ENCODE measurements around the gene KIAA1328. TPM values are rescaled to one million over a fixed set of nuclear protein-coding genes. Genes with fewer than 3 reads are reported as not detected.

The KIAA1328 gene
- total and polyA plus RNA-seq, 4 donors, result 0.95 to 7.4 (median 2.9) TPM

DNA sequence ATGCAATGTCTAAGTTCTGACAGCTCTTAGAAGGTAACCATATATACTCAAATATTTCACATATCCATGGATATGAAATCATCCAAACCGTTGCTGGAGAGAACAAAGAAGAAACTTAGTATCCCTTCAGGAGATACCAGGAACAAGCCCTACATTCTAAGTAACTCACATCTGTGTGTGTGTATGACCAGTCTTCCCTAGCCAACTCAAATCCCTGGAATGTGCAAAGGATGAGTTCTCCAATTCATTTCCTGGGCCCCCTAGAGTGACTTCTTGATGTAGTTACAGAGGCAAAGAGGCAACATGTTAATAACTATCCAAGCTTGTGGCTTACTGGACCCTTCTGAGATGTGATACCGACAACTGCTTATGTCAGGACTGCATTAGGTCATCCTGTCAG, 20.2 kb upstream of the KIAA1328 start:
- WGBS, result 95% methylated on average over 2 of the region's 2 CpGs
- no peak overlapping the region for H3K27ac ChIP-seq (ENCODE audit: low read depth in 1 of 2, low read length in 2 of 2)
- H3K27me3 ChIP-seq (ENCODE audit: control insufficient read depth in 4 of 4, insufficient read depth in 4 of 4, low read length in 3 of 4), result no peaks in the 10 kb centered on the region
- H3K4me1 ChIP-seq (ENCODE audit: control insufficient read depth in 4 of 4, insufficient read depth in 4 of 4, low read length in 3 of 4), result peaks cover 0 to 3% (median 1%) of the 10 kb centered on the region in 4 donors
- no peaks in the 10 kb centered on the region for H3K9me3 ChIP-seq (ENCODE audit: control insufficient read depth in 4 of 4, low read length in 3 of 4)
- TF ChIP-seq GABPA (IDR thresholded peaks at IDR 0.05 in 1 of 2, conservative IDR thresholded peaks at IDR 0.05 in 1 of 2), result no peak
- TF ChIP-seq YY1 (IDR thresholded peaks at IDR 0.05), result no peak
- TF ChIP-seq FOXA1 (IDR thresholded peaks at IDR 0.05), result no peak
- no peak for TF ChIP-seq SP1 (IDR thresholded peaks at IDR 0.05)
- no peak for TF ChIP-seq FOXA2 (IDR thresholded peaks at IDR 0.05)
- TF ChIP-seq, protein P1, sequence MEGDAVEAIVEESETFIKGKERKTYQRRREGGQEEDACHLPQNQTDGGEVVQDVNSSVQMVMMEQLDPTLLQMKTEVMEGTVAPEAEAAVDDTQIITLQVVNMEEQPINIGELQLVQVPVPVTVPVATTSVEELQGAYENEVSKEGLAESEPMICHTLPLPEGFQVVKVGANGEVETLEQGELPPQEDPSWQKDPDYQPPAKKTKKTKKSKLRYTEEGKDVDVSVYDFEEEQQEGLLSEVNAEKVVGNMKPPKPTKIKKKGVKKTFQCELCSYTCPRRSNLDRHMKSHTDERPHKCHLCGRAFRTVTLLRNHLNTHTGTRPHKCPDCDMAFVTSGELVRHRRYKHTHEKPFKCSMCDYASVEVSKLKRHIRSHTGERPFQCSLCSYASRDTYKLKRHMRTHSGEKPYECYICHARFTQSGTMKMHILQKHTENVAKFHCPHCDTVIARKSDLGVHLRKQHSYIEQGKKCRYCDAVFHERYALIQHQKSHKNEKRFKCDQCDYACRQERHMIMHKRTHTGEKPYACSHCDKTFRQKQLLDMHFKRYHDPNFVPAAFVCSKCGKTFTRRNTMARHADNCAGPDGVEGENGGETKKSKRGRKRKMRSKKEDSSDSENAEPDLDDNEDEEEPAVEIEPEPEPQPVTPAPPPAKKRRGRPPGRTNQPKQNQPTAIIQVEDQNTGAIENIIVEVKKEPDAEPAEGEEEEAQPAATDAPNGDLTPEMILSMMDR (IDR thresholded peaks at IDR 0.05; ENCODE audit: low read depth, low read length, missing input control), result no peak
- TF ChIP-seq, protein P2, sequence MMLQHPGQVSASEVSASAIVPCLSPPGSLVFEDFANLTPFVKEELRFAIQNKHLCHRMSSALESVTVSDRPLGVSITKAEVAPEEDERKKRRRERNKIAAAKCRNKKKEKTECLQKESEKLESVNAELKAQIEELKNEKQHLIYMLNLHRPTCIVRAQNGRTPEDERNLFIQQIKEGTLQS (IDR thresholded peaks at IDR 0.05), result no peak
- TF ChIP-seq NR2F2 (IDR thresholded peaks at IDR 0.05), result no peak
- TF ChIP-seq, protein P3, sequence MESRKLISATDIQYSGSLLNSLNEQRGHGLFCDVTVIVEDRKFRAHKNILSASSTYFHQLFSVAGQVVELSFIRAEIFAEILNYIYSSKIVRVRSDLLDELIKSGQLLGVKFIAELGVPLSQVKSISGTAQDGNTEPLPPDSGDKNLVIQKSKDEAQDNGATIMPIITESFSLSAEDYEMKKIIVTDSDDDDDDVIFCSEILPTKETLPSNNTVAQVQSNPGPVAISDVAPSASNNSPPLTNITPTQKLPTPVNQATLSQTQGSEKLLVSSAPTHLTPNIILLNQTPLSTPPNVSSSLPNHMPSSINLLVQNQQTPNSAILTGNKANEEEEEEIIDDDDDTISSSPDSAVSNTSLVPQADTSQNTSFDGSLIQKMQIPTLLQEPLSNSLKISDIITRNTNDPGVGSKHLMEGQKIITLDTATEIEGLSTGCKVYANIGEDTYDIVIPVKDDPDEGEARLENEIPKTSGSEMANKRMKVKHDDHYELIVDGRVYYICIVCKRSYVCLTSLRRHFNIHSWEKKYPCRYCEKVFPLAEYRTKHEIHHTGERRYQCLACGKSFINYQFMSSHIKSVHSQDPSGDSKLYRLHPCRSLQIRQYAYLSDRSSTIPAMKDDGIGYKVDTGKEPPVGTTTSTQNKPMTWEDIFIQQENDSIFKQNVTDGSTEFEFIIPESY (IDR thresholded peaks at IDR 0.05), result no peak
- TF ChIP-seq HNF4G (IDR thresholded peaks at IDR 0.05), result no peak
- TF ChIP-seq, protein P4, sequence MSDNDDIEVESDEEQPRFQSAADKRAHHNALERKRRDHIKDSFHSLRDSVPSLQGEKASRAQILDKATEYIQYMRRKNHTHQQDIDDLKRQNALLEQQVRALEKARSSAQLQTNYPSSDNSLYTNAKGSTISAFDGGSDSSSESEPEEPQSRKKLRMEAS (IDR thresholded peaks at IDR 0.05), result no peak
- no peak for TF ChIP-seq TAF1 (conservative IDR thresholded peaks at IDR 0.05)
- peaks cover 0 to 10% (median 7%) of the 10 kb centered on the region in 4 donors for H3K36me3 ChIP-seq (ENCODE audit: control insufficient read depth in 4 of 4, insufficient read depth in 3 of 4, low read depth in 1 of 4, low read length in 3 of 4)
- no peak for DNase-seq (ENCODE audit: low spot score)
- H3K9ac ChIP-seq (ENCODE audit: low read depth in 1 of 2, low read length in 2 of 2), result no peak overlapping the region
- H3K4me3 ChIP-seq (ENCODE audit: low read depth in 1 of 3, low read length in 3 of 3), result no peak overlapping the region

DNA sequence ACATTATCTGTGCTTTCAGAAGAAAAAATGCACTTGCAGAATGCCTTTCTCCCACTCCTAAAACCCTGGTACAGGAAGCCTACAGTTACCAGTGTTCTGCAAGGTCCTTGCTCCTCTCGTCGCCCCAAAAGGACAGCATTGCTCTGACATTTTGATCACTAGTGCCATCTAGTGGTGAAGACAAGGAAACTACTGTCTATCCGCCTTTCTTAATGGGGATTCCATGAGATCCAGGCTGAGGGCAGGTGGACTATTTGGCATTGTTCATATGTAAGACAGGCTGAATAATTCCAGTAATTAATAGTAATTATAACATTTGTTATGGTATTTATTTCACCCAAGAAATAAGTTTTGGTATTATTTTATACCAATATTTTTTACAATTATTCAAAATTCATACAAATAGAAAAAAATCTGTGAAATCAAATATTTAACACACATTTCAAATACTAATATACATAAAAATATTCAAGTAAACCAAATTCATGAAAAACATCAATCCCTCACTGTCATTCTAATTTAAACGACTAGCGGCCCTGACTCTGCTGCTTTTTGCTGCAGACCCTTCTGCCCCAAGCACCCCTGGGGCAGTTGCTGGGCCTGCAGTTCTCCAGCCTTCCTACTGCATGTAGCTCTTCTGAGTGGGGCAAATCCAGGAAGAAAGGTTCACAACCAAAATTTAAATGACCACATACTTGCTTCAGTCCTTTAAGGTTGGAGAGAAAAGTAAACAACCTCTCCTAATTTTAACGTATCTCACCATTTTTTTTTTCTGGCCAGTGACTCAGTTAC, 19.1 kb upstream of the KIAA1328 start:
- H3K4me3 ChIP-seq (ENCODE audit: low read depth in 1 of 3, low read length in 3 of 3), result no peak overlapping the region
- WGBS, result 46% methylated on average over 6 of the region's 6 CpGs
- H3K9me3 ChIP-seq (ENCODE audit: control insufficient read depth in 4 of 4, low read length in 3 of 4), result no peaks in the 10 kb centered on the region
- no peak overlapping the region for H3K27ac ChIP-seq (ENCODE audit: low read depth in 1 of 2, low read length in 2 of 2)
- peaks cover 0 to 3% (median 1%) of the 10 kb centered on the region in 4 donors for H3K4me1 ChIP-seq (ENCODE audit: control insufficient read depth in 4 of 4, insufficient read depth in 4 of 4, low read length in 3 of 4)
- TF ChIP-seq, protein P4 (IDR thresholded peaks at IDR 0.05), result no peak
- TF ChIP-seq, protein P5, sequence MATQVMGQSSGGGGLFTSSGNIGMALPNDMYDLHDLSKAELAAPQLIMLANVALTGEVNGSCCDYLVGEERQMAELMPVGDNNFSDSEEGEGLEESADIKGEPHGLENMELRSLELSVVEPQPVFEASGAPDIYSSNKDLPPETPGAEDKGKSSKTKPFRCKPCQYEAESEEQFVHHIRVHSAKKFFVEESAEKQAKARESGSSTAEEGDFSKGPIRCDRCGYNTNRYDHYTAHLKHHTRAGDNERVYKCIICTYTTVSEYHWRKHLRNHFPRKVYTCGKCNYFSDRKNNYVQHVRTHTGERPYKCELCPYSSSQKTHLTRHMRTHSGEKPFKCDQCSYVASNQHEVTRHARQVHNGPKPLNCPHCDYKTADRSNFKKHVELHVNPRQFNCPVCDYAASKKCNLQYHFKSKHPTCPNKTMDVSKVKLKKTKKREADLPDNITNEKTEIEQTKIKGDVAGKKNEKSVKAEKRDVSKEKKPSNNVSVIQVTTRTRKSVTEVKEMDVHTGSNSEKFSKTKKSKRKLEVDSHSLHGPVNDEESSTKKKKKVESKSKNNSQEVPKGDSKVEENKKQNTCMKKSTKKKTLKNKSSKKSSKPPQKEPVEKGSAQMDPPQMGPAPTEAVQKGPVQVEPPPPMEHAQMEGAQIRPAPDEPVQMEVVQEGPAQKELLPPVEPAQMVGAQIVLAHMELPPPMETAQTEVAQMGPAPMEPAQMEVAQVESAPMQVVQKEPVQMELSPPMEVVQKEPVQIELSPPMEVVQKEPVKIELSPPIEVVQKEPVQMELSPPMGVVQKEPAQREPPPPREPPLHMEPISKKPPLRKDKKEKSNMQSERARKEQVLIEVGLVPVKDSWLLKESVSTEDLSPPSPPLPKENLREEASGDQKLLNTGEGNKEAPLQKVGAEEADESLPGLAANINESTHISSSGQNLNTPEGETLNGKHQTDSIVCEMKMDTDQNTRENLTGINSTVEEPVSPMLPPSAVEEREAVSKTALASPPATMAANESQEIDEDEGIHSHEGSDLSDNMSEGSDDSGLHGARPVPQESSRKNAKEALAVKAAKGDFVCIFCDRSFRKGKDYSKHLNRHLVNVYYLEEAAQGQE (IDR thresholded peaks at IDR 0.05), result no peak
- TF ChIP-seq EGR1 (IDR thresholded peaks at IDR 0.05; ENCODE audit: low read depth in 2 of 2), result no peak
- TF ChIP-seq, protein P1 (IDR thresholded peaks at IDR 0.05; ENCODE audit: low read depth, low read length, missing input control), result peak; percentile 71
- no peak for TF ChIP-seq HNF4G (IDR thresholded peaks at IDR 0.05)
- TF ChIP-seq NR2F2 (IDR thresholded peaks at IDR 0.05), result no peak
- peak; percentile 73 to 86 for TF ChIP-seq RAD21 (IDR thresholded peaks at IDR 0.05)
- no peak for TF ChIP-seq JUND (IDR thresholded peaks at IDR 0.05)
- TF ChIP-seq HNF4A (conservative IDR thresholded peaks at IDR 0.05), result no peak
- TF ChIP-seq SP1 (IDR thresholded peaks at IDR 0.05), result no peak
- TF ChIP-seq YY1 (IDR thresholded peaks at IDR 0.05), result no peak
- TF ChIP-seq FOXA2 (IDR thresholded peaks at IDR 0.05), result no peak
- TF ChIP-seq, protein P2 (IDR thresholded peaks at IDR 0.05), result no peak
- no peak for DNase-seq (ENCODE audit: low spot score)
- peaks cover 0 to 8% (median 5%) of the 10 kb centered on the region in 4 donors for H3K36me3 ChIP-seq (ENCODE audit: control insufficient read depth in 4 of 4, insufficient read depth in 3 of 4, low read depth in 1 of 4, low read length in 3 of 4)
- H3K9ac ChIP-seq (ENCODE audit: low read depth in 1 of 2, low read length in 2 of 2), result no peak overlapping the region
- no peaks in the 10 kb centered on the region for H3K27me3 ChIP-seq (ENCODE audit: control insufficient read depth in 4 of 4, insufficient read depth in 4 of 4, low read length in 3 of 4)
